ENCODE results near the gene ZNF304.

The ZNF304 gene

GRCh38 chr19:57389730-57390598 lies 38.9 kb downstream of the ZNF304 start, which contains the start of gene ZNF548 (continued):
- TF ChIP-seq HIC1 (tag by site-specific recombination; IDR thresholded peaks at IDR 0.05): no peak
- TF ChIP-seq ZNF830 (tag by site-specific recombination; IDR thresholded peaks at IDR 0.05; ENCODE audit: low read depth): no peak
- TF ChIP-seq ZNF658 (tag by site-specific recombination; IDR thresholded peaks at IDR 0.05): no peak
- TF ChIP-seq ZNF792 (tag by site-specific recombination; IDR thresholded peaks at IDR 0.05): no peak
- peak; percentile 70 for TF ChIP-seq ZNF341 (tag by site-specific recombination; IDR thresholded peaks at IDR 0.05; ENCODE audit: low read depth)
- TF ChIP-seq ZNF362 (tag by site-specific recombination; IDR thresholded peaks at IDR 0.05): no peak
- TF ChIP-seq KLF1 (tag by site-specific recombination; IDR thresholded peaks at IDR 0.05): no peak
- TF ChIP-seq ZNF560 (tag by site-specific recombination; IDR thresholded peaks at IDR 0.05; ENCODE audit: borderline replicate concordance): no peak
- peak; percentile 99 for TF ChIP-seq ZNF629 (tag by site-specific recombination; IDR thresholded peaks at IDR 0.05)
- TF ChIP-seq PRDM10 (tag by site-specific recombination; IDR thresholded peaks at IDR 0.05): no peak; the same call in 1 of the 2 replicates
- TF ChIP-seq ZNF623 (tag by site-specific recombination; IDR thresholded peaks at IDR 0.05): peak; percentile 94
- no peak for TF ChIP-seq PRDM2 (tag by site-specific recombination; IDR thresholded peaks at IDR 0.05; ENCODE audit: borderline replicate concordance)
- TF ChIP-seq ZNF211 (tag by site-specific recombination; IDR thresholded peaks at IDR 0.05; ENCODE audit: low read depth): no peak
- TF ChIP-seq SP2 (tag by site-specific recombination; IDR thresholded peaks at IDR 0.05): peak; percentile 90
- no peak for TF ChIP-seq ZNF184 (tag by site-specific recombination; IDR thresholded peaks at IDR 0.05)
- TF ChIP-seq ZNF600 (tag by site-specific recombination; IDR thresholded peaks at IDR 0.05): peak; percentile 44; the same call in 1 of the 2 replicates
- TF ChIP-seq IKZF3 (tag by site-specific recombination; IDR thresholded peaks at IDR 0.05): no peak
- peak; percentile 85 for TF ChIP-seq ZNF18 (tag by site-specific recombination; IDR thresholded peaks at IDR 0.05)
- TF ChIP-seq ZNF610 (tag by site-specific recombination; IDR thresholded peaks at IDR 0.05; ENCODE audit: borderline replicate concordance): no peak
- no peak for TF ChIP-seq ZNF580 (tag by site-specific recombination; IDR thresholded peaks at IDR 0.05)
- peak; percentile 74; the same call in 1 of the 2 replicates for TF ChIP-seq ZFP37 (tag by site-specific recombination; IDR thresholded peaks at IDR 0.05)
- no peak for TF ChIP-seq ZIC2 (tag by site-specific recombination; IDR thresholded peaks at IDR 0.05)
- TF ChIP-seq ZNF146 (tag by site-specific recombination; IDR thresholded peaks at IDR 0.05): no peak
- no peak for TF ChIP-seq ZNF776 (tag by site-specific recombination; IDR thresholded peaks at IDR 0.05; ENCODE audit: borderline replicate concordance)
